ENCODE results near the gene SLC7A6.

SLC7A6 gene

DNA sequence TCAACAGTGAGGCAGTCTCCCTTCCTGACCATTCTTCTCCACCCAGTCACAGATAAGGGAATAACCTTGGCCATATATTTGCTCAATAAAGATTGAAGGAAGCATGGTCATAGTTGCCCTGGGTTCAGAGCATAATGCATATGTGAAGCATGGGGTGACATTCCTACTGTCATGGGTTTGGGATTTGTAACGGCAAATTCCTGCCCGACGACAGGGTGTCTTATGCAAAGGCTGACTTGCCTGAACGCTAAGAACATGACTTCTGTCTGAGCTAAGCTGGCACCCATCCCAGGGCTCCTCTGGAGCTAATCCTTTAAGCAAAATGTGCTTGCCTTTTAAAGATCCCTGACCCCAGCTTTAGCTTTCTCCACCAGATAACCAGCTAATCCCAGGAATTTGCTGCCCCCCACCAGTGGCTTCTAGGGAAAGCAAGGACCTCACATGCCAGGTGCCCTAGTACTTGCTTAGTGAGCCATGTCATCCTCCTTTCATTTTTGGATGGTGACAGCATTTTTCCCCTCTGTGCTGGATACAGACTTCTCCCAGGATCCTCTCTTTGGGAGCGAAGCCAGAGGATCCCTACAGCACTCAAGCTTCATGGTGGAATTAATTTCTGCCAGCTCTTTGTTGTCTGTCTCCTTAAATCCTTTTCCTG is 34.7 kb downstream of the SLC7A6 start:
- Histone ChIP-seq H2AFZ (ENCODE audit: low read length) (no peak overlapping the region), H3F3A (ENCODE audit: low read depth) (no peaks in the 10 kb centered on the region), H3K9ac (ENCODE audit: low read depth, low read length, poor library complexity, severe bottlenecking) (no peak overlapping the region), H3K4me1 (ENCODE audit: insufficient read depth, low read length, poor library complexity, severe bottlenecking) (no peaks in the 10 kb centered on the region), H4K20me1 (ENCODE audit: insufficient read depth, low read length, poor library complexity, severe bottlenecking) (peaks cover 2% of the 10 kb centered on the region), H3K79me2 (ENCODE audit: insufficient read depth, low read length) (no peaks in the 10 kb centered on the region; the same call in 1 of the 2 replicates), H3K4me3 (ENCODE audit: low read length, poor library complexity, severe bottlenecking) (no peak overlapping the region), H3K36me3 (ENCODE audit: insufficient read depth, low read length) (peaks cover 96% of the 10 kb centered on the region), H3K9me2 (replicated peaks; ENCODE audit: low read depth, low read length) (no peaks in the 10 kb centered on the region), H3K9me3 (ENCODE audit: insufficient read depth, low read depth, low read length) (no peaks in the 10 kb centered on the region), H3K27me3 (ENCODE audit: insufficient read depth, low read length, poor library complexity, severe bottlenecking) (no peaks in the 10 kb centered on the region), H3K4me2 (ENCODE audit: low read depth, low read length, poor library complexity, severe bottlenecking) (no peak overlapping the region)
- TF ChIP-seq EZH2phosphoT487 (IDR thresholded peaks at IDR 0.05; ENCODE audit: borderline replicate concordance): no peak
- TF ChIP-seq, protein P1, sequence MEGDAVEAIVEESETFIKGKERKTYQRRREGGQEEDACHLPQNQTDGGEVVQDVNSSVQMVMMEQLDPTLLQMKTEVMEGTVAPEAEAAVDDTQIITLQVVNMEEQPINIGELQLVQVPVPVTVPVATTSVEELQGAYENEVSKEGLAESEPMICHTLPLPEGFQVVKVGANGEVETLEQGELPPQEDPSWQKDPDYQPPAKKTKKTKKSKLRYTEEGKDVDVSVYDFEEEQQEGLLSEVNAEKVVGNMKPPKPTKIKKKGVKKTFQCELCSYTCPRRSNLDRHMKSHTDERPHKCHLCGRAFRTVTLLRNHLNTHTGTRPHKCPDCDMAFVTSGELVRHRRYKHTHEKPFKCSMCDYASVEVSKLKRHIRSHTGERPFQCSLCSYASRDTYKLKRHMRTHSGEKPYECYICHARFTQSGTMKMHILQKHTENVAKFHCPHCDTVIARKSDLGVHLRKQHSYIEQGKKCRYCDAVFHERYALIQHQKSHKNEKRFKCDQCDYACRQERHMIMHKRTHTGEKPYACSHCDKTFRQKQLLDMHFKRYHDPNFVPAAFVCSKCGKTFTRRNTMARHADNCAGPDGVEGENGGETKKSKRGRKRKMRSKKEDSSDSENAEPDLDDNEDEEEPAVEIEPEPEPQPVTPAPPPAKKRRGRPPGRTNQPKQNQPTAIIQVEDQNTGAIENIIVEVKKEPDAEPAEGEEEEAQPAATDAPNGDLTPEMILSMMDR (conservative IDR thresholded peaks at IDR 0.05; ENCODE audit: low read length): no peak

DNA sequence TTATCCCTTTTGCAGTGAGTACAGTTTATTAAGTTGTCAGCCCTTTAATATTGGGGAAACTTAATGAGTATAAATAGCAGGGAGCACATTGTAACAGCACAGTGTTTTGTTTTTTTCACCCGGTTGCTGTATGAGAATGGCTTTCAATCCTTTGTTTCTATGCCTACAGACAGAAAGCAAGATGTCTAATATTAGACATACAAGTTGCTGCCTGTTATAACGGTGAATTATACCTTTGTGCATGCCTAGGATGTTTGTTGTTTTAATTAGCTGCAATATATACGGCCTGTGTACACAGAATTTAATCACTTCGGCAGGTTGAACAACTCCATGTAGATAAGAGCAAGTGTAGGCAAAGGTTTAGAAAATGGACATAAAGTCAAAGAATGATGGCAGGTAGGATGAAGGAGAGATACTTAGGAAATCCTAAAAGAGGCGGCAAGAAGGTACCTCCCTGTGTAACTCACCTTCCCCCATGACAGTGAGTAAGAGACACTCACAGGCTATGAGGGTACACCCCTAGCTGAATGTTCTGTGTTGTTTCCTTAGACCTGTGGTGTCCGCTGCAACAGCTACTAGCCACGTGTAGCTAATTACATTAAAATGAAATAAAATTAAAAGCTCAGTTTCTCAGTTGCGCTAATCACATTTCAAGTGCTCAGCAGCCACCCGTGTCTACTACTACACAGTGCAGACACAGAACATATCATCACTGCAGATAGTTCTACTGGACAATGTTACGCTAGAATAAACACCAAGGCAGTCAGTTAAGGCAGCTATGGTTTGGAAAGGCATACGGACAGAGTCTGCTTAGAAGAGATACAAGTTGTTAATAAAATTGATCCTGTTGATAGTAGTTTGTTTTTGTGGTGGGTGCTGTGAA is 35.5 kb downstream of the SLC7A6 start:
- Histone ChIP-seq H3K36me3 (ENCODE audit: insufficient read depth, low read length) (peaks cover 92% of the 10 kb centered on the region), H3K4me1 (ENCODE audit: insufficient read depth, low read length, poor library complexity, severe bottlenecking) (no peaks in the 10 kb centered on the region), H3K27me3 (ENCODE audit: insufficient read depth, low read length, poor library complexity, severe bottlenecking) (no peaks in the 10 kb centered on the region), H3K4me3 (ENCODE audit: low read length, poor library complexity, severe bottlenecking) (no peak overlapping the region), H4K20me1 (ENCODE audit: insufficient read depth, low read length, poor library complexity, severe bottlenecking) (peaks cover 3% of the 10 kb centered on the region), H3K79me2 (ENCODE audit: insufficient read depth, low read length) (no peaks in the 10 kb centered on the region; the same call in 1 of the 2 replicates), H3K4me2 (ENCODE audit: low read depth, low read length, poor library complexity, severe bottlenecking) (no peak overlapping the region), H3F3A (ENCODE audit: low read depth) (no peaks in the 10 kb centered on the region), H3K9me2 (replicated peaks; ENCODE audit: low read depth, low read length) (no peaks in the 10 kb centered on the region), H2AFZ (ENCODE audit: low read length) (no peak overlapping the region), H3K9me3 (ENCODE audit: insufficient read depth, low read depth, low read length) (no peaks in the 10 kb centered on the region), H3K9ac (ENCODE audit: low read depth, low read length, poor library complexity, severe bottlenecking) (no peak overlapping the region)
- no peak for TF ChIP-seq EZH2phosphoT487 (IDR thresholded peaks at IDR 0.05; ENCODE audit: borderline replicate concordance)
- TF ChIP-seq, protein P1 (conservative IDR thresholded peaks at IDR 0.05; ENCODE audit: low read length): no peak

DNA sequence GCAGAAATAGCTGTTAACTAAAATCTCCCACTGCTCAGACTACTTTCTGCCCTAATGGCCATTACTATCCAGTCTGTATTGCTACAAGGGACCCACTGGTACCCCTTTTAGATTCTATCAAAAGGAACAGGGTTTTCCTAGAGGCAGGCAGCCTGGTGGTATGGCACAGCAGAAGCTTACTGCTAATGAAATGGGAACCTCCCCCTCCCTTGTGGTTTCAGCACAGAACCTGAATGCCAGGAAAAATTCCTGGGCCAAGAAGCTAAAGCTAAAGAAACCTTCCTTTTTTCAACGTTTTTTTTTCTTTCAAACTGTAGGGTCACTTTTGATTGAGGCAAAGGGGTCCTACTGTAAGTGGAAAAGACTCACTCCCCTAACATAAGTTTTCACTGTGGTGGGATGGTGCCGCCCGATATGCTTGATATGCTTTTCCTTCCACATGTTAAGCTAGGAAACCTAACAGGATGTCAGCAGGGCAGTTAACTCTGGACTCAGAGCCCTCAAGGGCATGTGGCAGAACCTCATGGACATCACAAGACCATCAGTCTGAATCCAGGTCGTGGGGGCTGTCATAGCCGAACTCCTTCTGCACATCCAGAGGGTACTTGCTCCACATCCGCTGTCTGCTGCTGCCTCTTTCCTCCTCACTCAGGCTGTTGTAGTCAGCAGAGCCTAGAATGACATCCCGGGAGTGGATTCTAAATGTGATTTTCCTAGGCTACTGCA is 36.6 kb downstream of the SLC7A6 start:
- no peaks in the 10 kb centered on the region for H3K27me3 ChIP-seq (ENCODE audit: insufficient read depth, low read length, poor library complexity, severe bottlenecking)
- no peak overlapping the region for H2AFZ ChIP-seq (ENCODE audit: low read length)
- H3K4me3 ChIP-seq (ENCODE audit: low read length, poor library complexity, severe bottlenecking): no peak overlapping the region
- no peaks in the 10 kb centered on the region for H3K9me3 ChIP-seq (ENCODE audit: insufficient read depth, low read depth, low read length)
- peaks cover 90% of the 10 kb centered on the region for H3K36me3 ChIP-seq (ENCODE audit: insufficient read depth, low read length)
- no peaks in the 10 kb centered on the region for H3K9me2 ChIP-seq (replicated peaks; ENCODE audit: low read depth, low read length)
- no peak overlapping the region for H3K9ac ChIP-seq (ENCODE audit: low read depth, low read length, poor library complexity, severe bottlenecking)
- TF ChIP-seq, protein P1 (conservative IDR thresholded peaks at IDR 0.05; ENCODE audit: low read length): no peak
- no peak for TF ChIP-seq EZH2phosphoT487 (IDR thresholded peaks at IDR 0.05; ENCODE audit: borderline replicate concordance)
- H4K20me1 ChIP-seq (ENCODE audit: insufficient read depth, low read length, poor library complexity, severe bottlenecking): peaks cover 5% of the 10 kb centered on the region
- H3K79me2 ChIP-seq (ENCODE audit: insufficient read depth, low read length): peaks cover 7% of the 10 kb centered on the region
- no peak overlapping the region for H3K4me2 ChIP-seq (ENCODE audit: low read depth, low read length, poor library complexity, severe bottlenecking)
- no peaks in the 10 kb centered on the region for H3K4me1 ChIP-seq (ENCODE audit: insufficient read depth, low read length, poor library complexity, severe bottlenecking)
- no peaks in the 10 kb centered on the region for H3F3A ChIP-seq (ENCODE audit: low read depth)
